HG03521 (cell line): ENCODE results near the gene HMCN1.
"Not testable (repeated sequence)": the region's sequence is repeated elsewhere in the genome, so short reads cannot be mapped to it uniquely, and the experiment has no call there.

Source experiments
- ATAC-seq: cut with Tn5 transposase; IDR thresholded peaks from one replicate; pipeline ENCODE4 v1.9.1; 2021; ENCODE audit warnings: mild to moderate bottlenecking, moderate library complexity; ENCODE audit not compliant: unreplicated experiment

HMCN1 gene

GRCh38 chr1:185739967-185740366 is 5.8 kb downstream of the HMCN1 start:
- ATAC-seq, result no peak

GRCh38 chr1:185741551-185741950 is 7.4 kb downstream of the HMCN1 start:
- ATAC-seq, result no peak

GRCh38 chr1:185742403-185742802 is 8.2 kb downstream of the HMCN1 start:
- no peak for ATAC-seq

- ATAC-seq, result no peak
Observed at GRCh38 chr1:185745165-185745564, 11.0 kb downstream of the HMCN1 start.

- no peak for ATAC-seq
Observed at GRCh38 chr1:185759061-185759460, 24.9 kb downstream of the HMCN1 start.

GRCh38 chr1:185761841-185762240 is 27.6 kb downstream of the HMCN1 start:
- no peak for ATAC-seq

GRCh38 chr1:185767508-185768120 is 33.4 kb downstream of the HMCN1 start:
- ATAC-seq, result no peak

- ATAC-seq, result no peak
Observed at GRCh38 chr1:185768371-185768770, 34.2 kb downstream of the HMCN1 start.

- ATAC-seq, result no peak
Observed at GRCh38 chr1:185769136-185769535, 34.9 kb downstream of the HMCN1 start.

- ATAC-seq, result no peak
Observed at GRCh38 chr1:185774394-185774793, 40.2 kb downstream of the HMCN1 start.

- no peak for ATAC-seq
Observed at GRCh38 chr1:185775501-185775900, 41.3 kb downstream of the HMCN1 start.

- no peak for ATAC-seq
Observed at GRCh38 chr1:185776522-185776921, 42.3 kb downstream of the HMCN1 start.

- not testable (repeated sequence) for ATAC-seq
Observed at GRCh38 chr1:185783860-185784259, 49.7 kb downstream of the HMCN1 start.

- no peak for ATAC-seq
Observed at GRCh38 chr1:185785586-185785985, 51.4 kb downstream of the HMCN1 start.

- no peak for ATAC-seq
Observed at GRCh38 chr1:185786524-185786923, 52.3 kb downstream of the HMCN1 start.

GRCh38 chr1:185787238-185787637 is 53.0 kb downstream of the HMCN1 start:
- ATAC-seq, result no peak

- ATAC-seq, result no peak
Observed at GRCh38 chr1:185788386-185788785, 54.2 kb downstream of the HMCN1 start.

- no peak for ATAC-seq
Observed at GRCh38 chr1:185789501-185790193, 55.5 kb downstream of the HMCN1 start.

- ATAC-seq, result no peak
Observed at GRCh38 chr1:185790194-185790735, 56.1 kb downstream of the HMCN1 start.

GRCh38 chr1:185792040-185792439 is 57.8 kb downstream of the HMCN1 start:
- no peak for ATAC-seq

- ATAC-seq, result not testable (repeated sequence)
Observed at GRCh38 chr1:185794495-185794894, 60.3 kb downstream of the HMCN1 start.

- ATAC-seq, result no peak
Observed at GRCh38 chr1:185795181-185795580, 61.0 kb downstream of the HMCN1 start.
